Stimulated activated CD4-positive, alpha-beta T cell treated with anti-CD3 and anti-CD28 coated beads, Interleukin-1b, Interleukin-23, amount 100 ng/mL, for 4 hours (primary cell): ENCODE measurements around the gene RARS1.

ENCODE experiments used
- DNase-seq, 2 donors: peaks; one replicate each; pipeline ENCODE4 v3.0.0-alpha.2; 2020; ENCODE audit warnings: low read depth in 2 of 2

Gene RARS1

GRCh38 chr5:168557389-168557788, 71.1 kb downstream of the RARS1 start:
- no peak for DNase-seq

- DNase-seq, result no peak
Measured at GRCh38 chr5:168562279-168562678, 76.0 kb downstream of the RARS1 start.

DNA sequence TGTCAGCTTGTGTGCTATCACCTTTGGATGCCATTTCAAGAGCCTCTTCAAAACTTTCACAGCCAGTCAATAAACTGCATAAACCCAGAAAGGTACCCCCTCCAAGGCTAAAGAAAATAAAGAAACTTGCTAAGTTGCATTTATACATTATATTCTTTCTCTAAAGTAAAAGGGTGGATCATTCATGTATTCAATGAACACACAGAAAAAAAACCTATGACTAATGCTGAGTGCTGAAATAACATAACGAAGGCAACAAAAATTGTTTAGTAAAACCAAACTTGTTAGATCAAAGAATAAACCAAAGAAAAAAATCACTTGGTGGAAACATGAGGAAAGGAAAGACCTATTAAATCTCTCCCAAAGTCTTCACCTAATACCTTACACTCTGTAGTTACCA, 77.7 kb downstream of the RARS1 start:
- DNase-seq, result no peak

DNA sequence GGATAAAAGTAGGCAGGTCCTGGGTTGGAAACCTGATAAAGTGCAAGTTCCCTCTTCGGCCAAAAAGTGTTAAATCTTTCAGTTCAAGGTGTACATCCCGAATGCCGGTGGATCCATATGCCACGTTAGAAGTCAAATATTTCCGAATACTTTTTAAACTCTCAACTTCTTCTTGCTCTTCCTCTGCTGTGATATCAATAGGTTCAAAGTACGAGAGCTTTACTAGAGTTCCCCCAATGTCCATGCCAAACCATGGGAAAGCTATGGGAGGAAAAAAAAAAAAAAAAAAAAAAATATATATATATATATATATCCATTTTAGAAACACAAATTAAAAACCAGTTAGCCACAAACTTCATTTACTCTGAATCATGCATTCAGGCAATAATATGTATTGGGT, 82.5 kb downstream of the RARS1 start:
- no peak for DNase-seq
